Breast epithelium (tissue), 4 donors: ENCODE data around the gene KDM1B. TPM values are rescaled to one million over a fixed set of nuclear protein-coding genes. Genes with fewer than 3 reads are reported as not detected.
"Not testable (repeated sequence)": the region's sequence is repeated elsewhere in the genome, so short reads cannot be mapped to it uniquely, and the experiment has no call there.

Experiments
- DNase-seq, 2 donors: peaks; one replicate each; pipeline ENCODE4 v3.0.0-alpha.2; 2019; ENCODE audit warnings: low spot score in 2 of 2
- H3K27ac ChIP-seq, 2 donors: fragments of 200-600 bp; sonication (generic) in 1 of 2; one replicate each; pipeline ENCODE4 v1.5.1; 2016 to 2019; ENCODE audit warnings: mild to moderate bottlenecking in 1 of 2
- H3K27me3 ChIP-seq, 2 donors: fragments of 200-600 bp; sonication (generic) in 1 of 2; one replicate each; pipeline versions ENCODE4 v1.5.1 to v1.6.0; 2017 to 2019; ENCODE audit warnings: control low read depth in 1 of 2, mild to moderate bottlenecking in 1 of 2
- H3K36me3 ChIP-seq: fragments of 200-600 bp; one replicate; pipeline ENCODE4 v1.5.1; 2019
- H3K4me1 ChIP-seq, 2 donors: fragments of 200-600 bp; sonication (generic); one replicate each; pipeline ENCODE4 v1.5.1; 2016 to 2019; ENCODE audit warnings: control low read depth in 1 of 2
- H3K4me3 ChIP-seq, 3 donors: fragments of 200-600 bp; sonication (generic); 1 replicate in 2 of 3; 2 replicates in 1 of 3; pipeline ENCODE4 v1.5.1; 2016 to 2019; ENCODE audit warnings: mild to moderate bottlenecking in 3 of 3, moderate library complexity in 2 of 3
- H3K9me3 ChIP-seq, 2 donors: fragments of 200-600 bp; sonication (generic) in 1 of 2; one replicate each; pipeline ENCODE4 v1.5.1; 2016 to 2019; ENCODE audit warnings: control low read depth in 1 of 2
- POLR2A ChIP-seq: fragments of 450-650 bp; IDR thresholded peaks from one replicate; pipeline ENCODE4 v1.6.1; 2016; ENCODE audit warnings: antibody characterized with exemption, mild to moderate bottlenecking, moderate library complexity
- POLR2AphosphoS5 ChIP-seq, 3 donors: sonication (generic); formaldehyde crosslinking; IDR thresholded peaks; one replicate each; pipeline ENCODE4 v1.6.1; 2017; ENCODE audit warnings: antibody characterized with exemption in 3 of 3
- intact Hi-C: fragments of 100-400 bp; cut with DNase I; formaldehyde crosslinking; loops from one replicate; pipeline ENCODE4 v1.15.1; 2023; ENCODE audit warnings: low total_unique reads
- total RNA-seq, 3 donors: library from RNA; depleted of rRNA; stranded (reverse); fragments of >200 nt; gene quantifications; one replicate each; pipeline ENCODE4 v1.1.0, GENCODE V29; 2016
- TF ChIP-seq, protein P1 (sequence below), 3 donors: fragments of 450-650 bp; IDR thresholded peaks; one replicate each; pipeline ENCODE4 v1.5.1; 2016 to 2017; ENCODE audit warnings: antibody characterized with exemption in 3 of 3, mild to moderate bottlenecking in 3 of 3, moderate library complexity in 3 of 3

Gene KDM1B
- total RNA-seq, 3 donors from 2014 or later = 14.4 to 18.6 (median 16.2) TPM

GRCh38 chr6:18204691-18205090, 49.5 kb downstream of the KDM1B start:
- Histone ChIP-seq H3K4me1 (no peaks in the 10 kb centered on the region), H3K27ac (no peak overlapping the region), H3K9me3 (no peaks in the 10 kb centered on the region), H3K27me3 (no peaks in the 10 kb centered on the region), H3K4me3 (no peak overlapping the region), H3K36me3 (peaks cover 3% of the 10 kb centered on the region)
- TF ChIP-seq, protein P1, sequence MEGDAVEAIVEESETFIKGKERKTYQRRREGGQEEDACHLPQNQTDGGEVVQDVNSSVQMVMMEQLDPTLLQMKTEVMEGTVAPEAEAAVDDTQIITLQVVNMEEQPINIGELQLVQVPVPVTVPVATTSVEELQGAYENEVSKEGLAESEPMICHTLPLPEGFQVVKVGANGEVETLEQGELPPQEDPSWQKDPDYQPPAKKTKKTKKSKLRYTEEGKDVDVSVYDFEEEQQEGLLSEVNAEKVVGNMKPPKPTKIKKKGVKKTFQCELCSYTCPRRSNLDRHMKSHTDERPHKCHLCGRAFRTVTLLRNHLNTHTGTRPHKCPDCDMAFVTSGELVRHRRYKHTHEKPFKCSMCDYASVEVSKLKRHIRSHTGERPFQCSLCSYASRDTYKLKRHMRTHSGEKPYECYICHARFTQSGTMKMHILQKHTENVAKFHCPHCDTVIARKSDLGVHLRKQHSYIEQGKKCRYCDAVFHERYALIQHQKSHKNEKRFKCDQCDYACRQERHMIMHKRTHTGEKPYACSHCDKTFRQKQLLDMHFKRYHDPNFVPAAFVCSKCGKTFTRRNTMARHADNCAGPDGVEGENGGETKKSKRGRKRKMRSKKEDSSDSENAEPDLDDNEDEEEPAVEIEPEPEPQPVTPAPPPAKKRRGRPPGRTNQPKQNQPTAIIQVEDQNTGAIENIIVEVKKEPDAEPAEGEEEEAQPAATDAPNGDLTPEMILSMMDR (IDR thresholded peaks at IDR 0.05) = no peak
- no peak for TF ChIP-seq POLR2A
- TF ChIP-seq POLR2AphosphoS5 (IDR thresholded peaks at IDR 0.05) = no peak
- no peak for DNase-seq
- intact Hi-C loops = no loop called here

- Histone ChIP-seq H3K36me3 (peaks cover 3% of the 10 kb centered on the region), H3K27me3 (no peaks in the 10 kb centered on the region), H3K4me3 (no peak overlapping the region), H3K4me1 (no peaks in the 10 kb centered on the region), H3K9me3 (no peaks in the 10 kb centered on the region), H3K27ac (no peak overlapping the region)
- TF ChIP-seq, protein P1 (IDR thresholded peaks at IDR 0.05) = no peak
- no peak for TF ChIP-seq POLR2AphosphoS5 (IDR thresholded peaks at IDR 0.05)
- no peak for TF ChIP-seq POLR2A
- intact Hi-C loops = no loop called here
- no peak for DNase-seq
These were observed 51.4 kb downstream of the KDM1B start for GRCh38 chr6:18206591-18206990.

GRCh38 chr6:18207438-18207837, 52.2 kb downstream of the KDM1B start:
- no peaks in the 10 kb centered on the region for H3K27me3 ChIP-seq
- H3K9me3 ChIP-seq = no peaks in the 10 kb centered on the region
- peaks cover 3% of the 10 kb centered on the region for H3K36me3 ChIP-seq
- no peak overlapping the region for H3K4me3 ChIP-seq
- H3K4me1 ChIP-seq = no peaks in the 10 kb centered on the region
- H3K27ac ChIP-seq = no peak overlapping the region
- TF ChIP-seq, protein P1 (IDR thresholded peaks at IDR 0.05) = no peak
- TF ChIP-seq POLR2A (no peak), POLR2AphosphoS5 (IDR thresholded peaks at IDR 0.05) (no peak)
- intact Hi-C loops = no loop called here
- no peak for DNase-seq

GRCh38 chr6:18207949-18208348, 52.7 kb downstream of the KDM1B start:
- Histone ChIP-seq H3K36me3 (peaks cover 3% of the 10 kb centered on the region), H3K4me1 (no peaks in the 10 kb centered on the region), H3K4me3 (no peak overlapping the region), H3K27me3 (no peaks in the 10 kb centered on the region), H3K27ac (no peak overlapping the region), H3K9me3 (no peaks in the 10 kb centered on the region)
- intact Hi-C loops = no loop called here
- no peak for DNase-seq
- TF ChIP-seq, protein P1 (IDR thresholded peaks at IDR 0.05) = no peak
- TF ChIP-seq POLR2A = no peak
- no peak for TF ChIP-seq POLR2AphosphoS5 (IDR thresholded peaks at IDR 0.05)

DNA sequence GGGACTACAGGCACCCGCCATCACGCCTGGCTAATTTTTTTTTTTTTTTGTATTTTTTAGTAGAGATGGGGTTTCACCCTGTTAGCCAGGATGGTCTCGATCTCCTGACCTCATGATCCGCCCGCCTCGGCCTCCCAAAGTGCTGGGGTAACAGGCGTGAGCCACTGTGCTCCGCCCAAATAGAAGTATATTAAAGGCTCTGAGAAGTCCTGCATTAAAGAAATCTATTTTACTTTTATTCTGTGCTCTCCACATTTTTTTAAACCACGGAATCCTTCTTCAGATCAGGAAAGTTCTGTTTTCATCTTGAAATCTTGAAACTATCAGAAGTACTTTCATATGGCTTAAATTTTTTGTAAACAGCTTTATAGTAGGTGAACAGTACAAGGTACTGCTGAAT, 53.6 kb downstream of the KDM1B start:
- H3K36me3 ChIP-seq, DNase-seq, H3K4me1 ChIP-seq, H3K4me3 ChIP-seq, H3K27me3 ChIP-seq, H3K9me3 ChIP-seq, H3K27ac ChIP-seq, intact Hi-C loops: not testable (repeated sequence)

DNA sequence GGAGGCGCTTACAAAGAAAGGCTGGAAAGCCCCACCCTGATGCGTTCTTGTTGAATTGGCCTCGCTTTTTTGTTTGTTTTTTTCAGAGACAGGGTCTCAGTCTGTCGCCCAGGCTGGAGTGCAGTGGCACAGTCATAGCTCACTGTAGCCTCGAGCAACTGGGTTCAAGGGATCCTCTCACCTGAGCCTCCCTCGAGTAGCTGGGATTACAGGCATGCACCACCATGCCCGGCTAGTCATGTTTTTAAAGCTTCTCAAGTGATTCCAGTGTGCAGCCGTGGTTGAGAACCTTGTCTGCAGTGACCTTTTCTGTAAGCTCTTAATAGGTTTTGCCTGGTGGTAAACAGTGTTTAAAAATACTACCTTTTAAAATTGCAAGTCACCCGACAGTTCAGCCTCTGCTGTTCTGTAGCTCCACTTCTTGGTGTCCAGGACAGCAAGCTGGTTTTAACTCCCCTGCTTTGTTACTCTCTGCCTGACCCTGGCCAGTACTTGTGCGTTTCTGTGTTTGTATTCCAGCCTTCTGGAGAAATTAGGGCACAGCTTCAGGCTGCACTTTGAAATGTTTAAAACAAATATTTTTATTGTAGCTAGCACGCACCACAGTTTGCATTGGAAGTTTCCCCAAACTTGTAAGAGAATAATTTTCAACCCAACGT, 54.4 kb downstream of the KDM1B start:
- Histone ChIP-seq H3K27me3 (no peaks in the 10 kb centered on the region), H3K4me3 (no peak overlapping the region), H3K27ac (no peak overlapping the region), H3K9me3 (no peaks in the 10 kb centered on the region), H3K4me1 (no peaks in the 10 kb centered on the region), H3K36me3 (peaks cover 3% of the 10 kb centered on the region)
- TF ChIP-seq POLR2AphosphoS5 (IDR thresholded peaks at IDR 0.05) (no peak), POLR2A (no peak)
- TF ChIP-seq, protein P1 (IDR thresholded peaks at IDR 0.05) = no peak
- no peak for DNase-seq
- intact Hi-C loops = no loop called here
